Left hindlimb (tissue), 1 donor: Measurements from ENCODE around the gene LRRFIP2.
"Not testable (repeated sequence)": the region's sequence is repeated elsewhere in the genome, so short reads cannot be mapped to it uniquely, and the experiment has no call there.

Experiments
- DNase-seq: peaks from one replicate; pipeline ENCODE4 v3.0.0-alpha.2; 2018

LRRFIP2 gene

GRCh38 chr3:37141676-37142075 is 32.7 kb downstream of the LRRFIP2 start:
- no peak for DNase-seq

- no peak for DNase-seq
Measured at GRCh38 chr3:37140899-37141541, 33.4 kb downstream of the LRRFIP2 start.

GRCh38 chr3:37139567-37140052 is 34.8 kb downstream of the LRRFIP2 start:
- DNase-seq = no peak

GRCh38 chr3:37138816-37139215 is 35.6 kb downstream of the LRRFIP2 start:
- no peak for DNase-seq

- no peak for DNase-seq
Measured at GRCh38 chr3:37137516-37137915, 36.9 kb downstream of the LRRFIP2 start.

- no peak for DNase-seq
Measured at GRCh38 chr3:37136067-37136466, 38.3 kb downstream of the LRRFIP2 start.

- no peak for DNase-seq
Measured at GRCh38 chr3:37135561-37135960, 38.8 kb downstream of the LRRFIP2 start.

- no peak for DNase-seq
Measured at GRCh38 chr3:37132334-37132733, 42.0 kb downstream of the LRRFIP2 start.

- DNase-seq = no peak
Measured at GRCh38 chr3:37131860-37132144, 42.6 kb downstream of the LRRFIP2 start.

GRCh38 chr3:37130984-37131859 is 43.2 kb downstream of the LRRFIP2 start:
- no peak for DNase-seq

GRCh38 chr3:37130448-37130847 is 43.9 kb downstream of the LRRFIP2 start:
- no peak for DNase-seq

GRCh38 chr3:37129871-37130270 is 44.5 kb downstream of the LRRFIP2 start:
- no peak for DNase-seq

GRCh38 chr3:37127340-37127739 is 47.0 kb downstream of the LRRFIP2 start:
- DNase-seq = no peak

GRCh38 chr3:37126856-37127255 is 47.5 kb downstream of the LRRFIP2 start:
- no peak for DNase-seq

GRCh38 chr3:37125195-37126073 is 48.9 kb downstream of the LRRFIP2 start:
- no peak for DNase-seq

- no peak for DNase-seq
Measured at GRCh38 chr3:37124435-37124834, 49.9 kb downstream of the LRRFIP2 start.

GRCh38 chr3:37123292-37123691 is 51.1 kb downstream of the LRRFIP2 start:
- DNase-seq = no peak

- not testable (repeated sequence) for DNase-seq
Measured at GRCh38 chr3:37122069-37122468, 52.3 kb downstream of the LRRFIP2 start.

- no peak for DNase-seq
Measured at GRCh38 chr3:37118163-37118562, 56.2 kb downstream of the LRRFIP2 start.

GRCh38 chr3:37117548-37117947 is 56.8 kb downstream of the LRRFIP2 start:
- DNase-seq = no peak

- DNase-seq = no peak
Measured at GRCh38 chr3:37116998-37117397, 57.4 kb downstream of the LRRFIP2 start.

GRCh38 chr3:37115446-37115845 is 58.9 kb downstream of the LRRFIP2 start:
- no peak for DNase-seq
